Activated T-helper 1 cell treated with Interleukin-2 at 50 U/mL for 16 hours (primary cell): ENCODE data around the gene NSG2.
"Not testable (repeated sequence)": the region's sequence is repeated elsewhere in the genome, so short reads cannot be mapped to it uniquely, and the experiment has no call there.

Source experiments
- DNase-seq: peaks from one replicate; pipeline ENCODE4 v3.0.0-alpha.2; 2020; ENCODE audit warnings: low read depth

Gene NSG2

DNA sequence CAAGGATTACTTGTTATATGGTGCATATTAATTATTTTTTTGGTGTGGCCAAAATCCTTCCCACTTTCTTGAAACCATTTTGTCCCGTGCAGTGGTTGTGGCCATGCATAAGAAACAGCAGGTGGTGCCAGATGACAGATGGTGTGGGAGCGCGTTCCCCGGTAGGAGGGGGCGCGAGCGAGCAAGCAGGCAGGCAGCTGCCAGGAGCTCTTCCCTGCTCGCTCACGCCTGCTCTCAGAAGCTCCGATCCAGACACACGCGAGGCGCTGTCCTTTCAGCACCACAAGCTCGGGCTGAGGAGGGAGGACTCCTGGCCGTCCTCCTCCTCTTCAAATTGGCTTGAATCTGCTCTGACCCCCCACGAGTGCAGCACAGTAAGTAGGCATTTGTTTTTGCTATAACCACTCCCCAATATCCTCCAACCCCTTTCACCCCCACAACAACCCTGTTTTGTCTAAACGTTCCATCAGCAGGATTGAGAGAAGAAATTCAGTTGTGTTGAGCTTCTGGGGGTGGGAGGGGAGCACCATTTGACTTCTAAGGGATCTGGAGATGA lies at the start of gene NSG2:
TSS of gene NSG2 (plus strand) at position 237 of the 556 bp plus-strand sequence. CDS start 1,050 bp downstream, outside the sequence.
- DNase-seq: no peak

GRCh38 chr5:173997331-173997730 lies 48.2 kb upstream of the NSG2 start:
- no peak for DNase-seq

DNA sequence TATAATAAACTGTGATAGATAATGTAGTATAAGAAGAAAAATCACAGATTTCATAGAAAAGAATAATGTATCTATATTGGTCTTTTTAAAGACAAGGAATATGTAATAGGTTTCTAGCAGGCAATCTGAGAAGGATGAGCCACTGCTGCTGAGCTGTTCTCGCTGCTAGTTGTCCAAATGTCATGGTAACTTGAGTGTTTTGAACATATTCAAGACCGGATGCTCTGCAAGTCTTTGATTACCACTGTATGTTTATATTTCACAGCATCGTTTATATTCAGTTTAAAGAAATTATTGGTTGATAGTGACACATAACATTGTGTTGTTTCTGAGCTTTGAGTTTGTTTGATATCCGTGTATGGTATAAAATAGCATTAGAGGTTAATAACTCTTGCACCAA lies 47.0 kb upstream of the NSG2 start:
- no peak for DNase-seq

GRCh38 chr5:174000076-174000475 lies 45.4 kb upstream of the NSG2 start:
- DNase-seq: no peak

GRCh38 chr5:174003795-174004194 lies 41.7 kb upstream of the NSG2 start:
- no peak for DNase-seq

DNA sequence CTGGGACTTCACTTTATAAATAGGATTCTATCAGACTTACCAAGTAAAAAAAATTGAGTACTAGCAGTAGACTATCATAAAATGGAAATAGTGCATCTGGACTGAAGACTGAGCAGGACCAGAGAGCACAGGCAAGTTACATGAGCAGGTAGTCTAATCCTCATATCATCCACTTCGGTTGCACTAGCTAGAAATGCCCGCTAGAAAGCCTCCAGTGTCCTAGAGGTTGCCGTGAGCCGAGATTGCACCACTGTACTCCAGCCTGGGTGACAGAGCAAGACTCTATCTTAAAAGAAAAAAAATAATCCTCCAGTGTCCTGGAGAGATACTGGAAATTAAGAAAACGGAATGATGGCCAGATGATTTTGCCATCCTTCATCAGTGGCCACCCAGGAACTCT lies 36.6 kb upstream of the NSG2 start:
- no peak for DNase-seq

DNA sequence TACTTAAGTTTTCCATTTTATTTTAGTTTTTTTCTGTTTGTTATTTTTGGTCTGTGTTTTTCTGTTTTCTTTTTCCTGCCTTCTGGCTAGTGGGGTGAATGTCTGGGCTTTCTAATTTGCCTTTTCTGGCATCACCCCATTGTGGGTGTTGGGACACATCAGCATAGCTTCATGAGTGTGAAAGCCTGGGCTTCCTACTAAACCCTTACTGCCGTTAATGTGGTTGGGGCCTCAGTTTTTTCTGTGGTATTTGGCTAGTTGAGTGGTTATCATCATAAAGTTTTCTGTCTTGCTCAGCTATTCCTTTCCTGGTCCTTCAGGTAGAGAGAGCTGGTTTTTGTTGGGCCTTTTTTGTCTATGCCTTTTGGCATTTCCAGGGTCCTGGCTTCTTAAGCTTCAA lies 35.1 kb upstream of the NSG2 start:
- no peak for DNase-seq

GRCh38 chr5:174011441-174011840 lies 34.1 kb upstream of the NSG2 start:
- no peak for DNase-seq

GRCh38 chr5:174020069-174020927 lies 25.2 kb upstream of the NSG2 start:
- not testable (repeated sequence) for DNase-seq

GRCh38 chr5:174020928-174021304 lies 24.6 kb upstream of the NSG2 start:
- no peak for DNase-seq

GRCh38 chr5:174022384-174023095 lies 23.0 kb upstream of the NSG2 start:
- DNase-seq: no peak

GRCh38 chr5:174030286-174030685 lies 15.2 kb upstream of the NSG2 start:
- no peak for DNase-seq

- no peak for DNase-seq
Observed at GRCh38 chr5:174044466-174045254, 846 bp upstream of the NSG2 start.

DNA sequence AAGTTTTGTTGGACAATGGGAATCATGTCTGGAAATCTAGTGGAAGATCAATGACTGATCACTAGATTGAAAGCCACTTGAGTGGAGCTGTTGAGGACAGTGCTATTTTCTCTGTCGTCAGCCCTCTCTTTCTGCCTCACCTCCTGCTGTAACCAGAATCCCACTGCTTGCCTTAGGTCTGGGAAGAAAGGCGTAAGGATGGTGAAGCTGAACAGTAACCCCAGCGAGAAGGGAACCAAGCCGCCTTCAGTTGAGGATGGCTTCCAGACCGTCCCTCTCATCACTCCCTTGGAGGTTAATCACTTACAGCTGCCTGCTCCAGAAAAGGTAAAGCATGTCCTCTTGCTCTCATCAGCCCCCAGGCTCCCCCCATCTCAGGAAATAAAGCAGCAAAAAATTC lies 1.1 kb downstream of the NSG2 start:
- DNase-seq: no peak

DNA sequence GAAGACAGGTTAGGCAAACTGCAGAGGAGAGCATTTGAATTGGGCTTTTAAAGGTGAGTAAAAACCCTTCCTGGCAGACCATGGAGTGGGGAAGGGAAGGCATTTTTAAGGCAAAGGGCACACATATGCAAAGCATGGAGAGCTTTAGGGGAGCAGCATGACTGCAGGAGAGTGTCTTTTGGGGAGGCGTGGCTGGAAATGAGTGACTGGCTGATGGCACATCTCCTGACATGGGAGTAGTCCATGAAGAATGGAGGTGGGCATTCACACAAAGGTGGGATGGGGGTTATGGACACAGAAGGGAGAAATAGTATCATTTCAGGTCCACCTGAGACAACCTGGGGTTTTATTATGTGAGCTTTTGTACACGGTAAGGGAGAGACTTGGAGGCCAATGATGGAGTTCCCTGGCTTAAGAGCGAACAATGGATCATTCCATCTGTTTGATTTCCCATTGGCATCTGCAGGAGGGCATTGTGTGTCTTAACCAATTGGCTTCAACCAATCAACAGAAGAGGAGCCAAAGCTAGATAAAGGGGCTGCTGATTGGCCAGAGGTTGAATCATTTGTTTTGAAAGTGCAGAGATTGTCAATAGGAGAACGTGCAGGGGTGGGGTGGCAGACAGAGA lies 2.1 kb downstream of the NSG2 start:
- no peak for DNase-seq

DNA sequence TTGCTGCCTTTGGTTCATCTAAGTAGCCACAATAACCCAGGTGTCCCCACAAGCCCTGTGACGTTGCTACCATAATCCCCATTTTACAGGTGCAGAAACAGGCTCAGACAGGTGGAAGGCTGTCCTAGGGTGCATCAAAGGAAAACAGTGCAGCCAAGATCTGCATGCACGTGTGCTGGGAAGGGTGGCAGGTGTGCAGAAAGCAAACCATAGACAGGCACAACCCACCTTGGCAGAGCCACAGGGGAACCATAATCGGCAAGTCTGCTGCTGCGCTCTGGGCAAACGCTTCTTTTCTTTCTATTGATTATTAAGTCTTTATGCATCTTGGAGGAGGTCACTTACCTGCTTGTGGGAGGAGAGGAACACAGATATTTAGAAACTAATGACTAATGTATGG lies 7.1 kb downstream of the NSG2 start:
- DNase-seq: no peak

GRCh38 chr5:174053905-174054304 lies 8.4 kb downstream of the NSG2 start:
- DNase-seq: no peak

- no peak for DNase-seq
Observed at GRCh38 chr5:174056064-174056847, 10.8 kb downstream of the NSG2 start.

GRCh38 chr5:174057206-174057605 lies 11.7 kb downstream of the NSG2 start:
- no peak for DNase-seq

- no peak for DNase-seq
Observed at GRCh38 chr5:174058433-174059122, 13.1 kb downstream of the NSG2 start.
